ENCODE data around the gene TBC1D22A.

TBC1D22A gene

GRCh38 chr22:47123006-47123826, 360.8 kb downstream of the TBC1D22A start:
- no peak for DNase-seq (ENCODE audit: low spot score)

GRCh38 chr22:47123827-47124442, 361.5 kb downstream of the TBC1D22A start:
- no peak for DNase-seq (ENCODE audit: low spot score)

DNA sequence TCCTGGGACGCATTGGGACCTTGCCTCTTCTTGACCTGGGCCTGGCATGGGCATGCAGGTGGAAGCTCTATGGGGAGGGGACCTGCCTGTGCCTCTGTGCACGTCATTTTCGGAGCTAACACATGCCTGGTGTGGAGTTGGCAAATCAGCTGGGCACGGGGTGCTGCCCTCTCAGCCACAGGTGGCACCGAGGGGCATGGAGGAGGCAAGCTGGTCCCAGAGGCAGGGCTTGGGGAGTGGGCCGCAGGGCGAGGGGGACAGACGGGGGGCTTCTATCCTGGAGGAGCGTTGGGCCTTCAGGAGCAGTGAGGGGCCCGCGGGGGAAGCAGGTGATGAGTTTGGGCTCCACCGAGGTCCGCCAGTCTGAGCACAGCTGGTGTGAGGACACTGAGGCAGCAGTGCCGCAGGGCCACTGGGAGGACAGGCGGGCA, 362.0 kb downstream of the TBC1D22A start:
- DNase-seq (ENCODE audit: low spot score) = no peak

GRCh38 chr22:47124961-47125360, 362.5 kb downstream of the TBC1D22A start:
- DNase-seq (ENCODE audit: low spot score) = no peak

GRCh38 chr22:47125603-47126002, 363.2 kb downstream of the TBC1D22A start:
- no peak for DNase-seq (ENCODE audit: low spot score)

DNA sequence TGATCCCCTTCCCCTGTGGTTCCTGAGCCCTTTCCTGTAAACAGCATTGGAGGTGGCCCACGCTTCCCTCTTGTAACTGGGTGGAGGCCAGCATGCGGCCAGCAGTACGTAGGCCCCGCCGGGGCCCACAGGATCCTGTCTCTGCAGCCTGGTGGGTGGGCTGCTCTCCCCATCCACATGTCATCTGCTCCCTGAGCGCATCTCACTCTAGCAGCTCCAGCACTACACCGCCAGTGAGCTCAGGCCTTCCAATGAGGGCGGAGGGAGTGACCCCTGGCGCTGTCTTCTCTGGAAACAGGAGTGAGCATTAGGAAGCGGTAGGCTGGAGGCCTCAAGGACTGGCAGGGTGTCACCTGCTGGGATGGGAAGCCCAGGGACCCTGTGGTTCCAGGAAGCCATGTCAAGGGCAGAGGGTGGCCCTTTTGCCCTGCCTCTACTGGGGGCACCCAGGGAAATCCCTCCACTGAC, 363.9 kb downstream of the TBC1D22A start:
- no peak for DNase-seq (ENCODE audit: low spot score)

DNA sequence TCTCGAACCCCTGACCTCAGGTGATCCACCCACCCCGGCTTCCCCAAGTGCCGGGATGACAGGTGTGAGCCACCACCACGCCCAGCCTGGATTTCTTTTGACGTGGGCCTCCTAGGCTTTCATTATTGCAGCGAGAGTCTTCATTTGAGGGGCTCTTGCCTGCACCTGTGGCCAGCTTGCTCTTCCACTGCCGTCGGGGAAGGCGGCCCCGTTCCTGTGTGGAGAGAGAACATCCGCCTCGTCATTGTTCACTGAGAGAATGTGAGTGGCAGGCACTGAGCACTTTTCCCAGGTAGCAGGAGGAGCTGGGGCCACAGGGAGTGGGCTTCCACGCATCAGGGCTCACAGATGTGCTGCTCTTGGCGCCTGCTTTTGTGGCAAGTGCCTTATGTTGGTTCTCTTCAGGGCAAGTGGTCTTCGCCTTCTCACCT, 365.0 kb downstream of the TBC1D22A start:
- DNase-seq (ENCODE audit: low spot score) = no peak

DNA sequence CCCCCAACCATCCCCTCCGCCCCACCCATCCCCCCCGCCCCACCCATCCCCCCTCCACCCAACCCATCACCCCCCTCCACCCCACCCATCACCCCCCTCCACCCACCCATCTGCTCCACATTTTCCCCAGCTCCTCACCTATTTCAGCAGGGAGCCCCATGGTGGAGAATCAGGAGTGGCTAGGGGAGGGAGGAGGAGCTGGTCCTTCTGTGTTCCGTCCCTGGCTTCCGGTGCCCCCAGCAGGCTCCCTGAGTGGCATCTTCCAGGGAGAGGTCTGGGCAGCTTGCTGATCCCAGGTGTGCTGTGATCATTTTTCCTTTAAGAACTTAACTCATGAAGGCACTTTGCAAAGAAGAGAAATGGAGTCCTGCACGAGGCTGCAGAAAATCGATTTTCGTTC, 365.8 kb downstream of the TBC1D22A start:
- no peak for DNase-seq (ENCODE audit: low spot score)

DNA sequence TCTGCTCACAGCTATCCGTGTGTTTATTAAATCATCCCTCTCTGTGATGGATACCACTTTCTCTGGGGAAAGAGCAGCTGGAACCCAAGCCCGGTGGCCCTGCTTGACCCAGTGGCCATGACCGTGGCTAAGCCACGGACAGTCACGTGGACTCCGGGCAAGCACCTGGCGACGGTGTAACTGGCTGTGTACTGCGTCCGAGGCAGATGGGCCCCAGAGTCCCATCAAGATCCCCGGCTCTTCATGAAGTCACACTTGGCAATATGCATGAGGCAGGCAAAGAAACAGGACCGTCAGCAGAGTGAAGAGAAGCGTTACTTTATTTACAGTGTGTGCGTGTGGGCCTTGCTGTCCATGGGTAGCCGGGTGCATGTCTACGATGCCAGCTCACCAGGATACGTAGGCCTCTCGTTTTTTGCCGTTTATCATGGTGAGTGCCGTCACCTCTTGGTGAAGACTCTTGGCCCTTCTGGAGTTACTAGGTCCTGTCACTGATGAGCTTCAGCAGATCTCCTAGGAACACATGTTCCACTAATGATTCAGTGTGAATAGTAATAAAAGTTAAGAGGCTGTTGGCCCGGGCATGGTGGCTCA, 366.3 kb downstream of the TBC1D22A start:
- DNase-seq (ENCODE audit: low spot score) = no peak

DNA sequence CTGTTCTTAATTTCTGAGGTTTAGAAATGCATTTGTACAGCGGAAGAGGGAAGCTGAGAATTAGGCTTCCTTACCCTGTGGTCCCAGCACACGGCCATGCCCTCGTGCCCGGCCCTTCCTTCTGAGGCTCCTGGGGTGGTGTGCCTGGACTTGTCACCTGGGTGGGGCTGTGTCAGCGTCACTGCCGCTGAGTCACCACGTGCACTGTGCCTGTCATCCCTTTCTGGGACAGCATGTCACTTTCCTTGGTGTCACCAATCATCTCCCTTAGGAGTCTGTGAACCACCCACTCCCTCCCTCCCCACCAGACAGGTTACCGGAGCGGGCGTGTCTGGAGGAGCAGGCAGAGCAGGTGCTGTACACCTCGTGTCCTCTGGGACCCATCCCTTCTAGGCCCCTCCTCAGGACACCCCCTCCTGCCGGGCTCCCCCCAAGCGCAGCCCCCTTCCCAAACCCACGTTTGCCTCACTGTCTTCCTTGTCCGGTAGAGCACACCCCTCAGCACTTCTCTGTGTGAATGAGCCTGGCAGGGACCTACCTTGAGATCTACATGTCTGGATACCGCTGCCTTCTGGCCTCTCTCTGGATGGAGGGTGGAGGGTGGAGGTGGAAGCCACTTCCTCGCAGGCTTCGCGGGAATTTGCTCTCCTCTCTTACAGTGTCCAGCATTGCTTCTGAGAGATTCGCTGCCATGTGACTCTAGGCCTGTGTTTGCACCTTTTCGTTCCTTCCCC, 367.6 kb downstream of the TBC1D22A start:
- no peak for DNase-seq (ENCODE audit: low spot score)

GRCh38 chr22:47130883-47131631, 368.6 kb downstream of the TBC1D22A start:
- DNase-seq (ENCODE audit: low spot score) = peak; percentile 70

DNA sequence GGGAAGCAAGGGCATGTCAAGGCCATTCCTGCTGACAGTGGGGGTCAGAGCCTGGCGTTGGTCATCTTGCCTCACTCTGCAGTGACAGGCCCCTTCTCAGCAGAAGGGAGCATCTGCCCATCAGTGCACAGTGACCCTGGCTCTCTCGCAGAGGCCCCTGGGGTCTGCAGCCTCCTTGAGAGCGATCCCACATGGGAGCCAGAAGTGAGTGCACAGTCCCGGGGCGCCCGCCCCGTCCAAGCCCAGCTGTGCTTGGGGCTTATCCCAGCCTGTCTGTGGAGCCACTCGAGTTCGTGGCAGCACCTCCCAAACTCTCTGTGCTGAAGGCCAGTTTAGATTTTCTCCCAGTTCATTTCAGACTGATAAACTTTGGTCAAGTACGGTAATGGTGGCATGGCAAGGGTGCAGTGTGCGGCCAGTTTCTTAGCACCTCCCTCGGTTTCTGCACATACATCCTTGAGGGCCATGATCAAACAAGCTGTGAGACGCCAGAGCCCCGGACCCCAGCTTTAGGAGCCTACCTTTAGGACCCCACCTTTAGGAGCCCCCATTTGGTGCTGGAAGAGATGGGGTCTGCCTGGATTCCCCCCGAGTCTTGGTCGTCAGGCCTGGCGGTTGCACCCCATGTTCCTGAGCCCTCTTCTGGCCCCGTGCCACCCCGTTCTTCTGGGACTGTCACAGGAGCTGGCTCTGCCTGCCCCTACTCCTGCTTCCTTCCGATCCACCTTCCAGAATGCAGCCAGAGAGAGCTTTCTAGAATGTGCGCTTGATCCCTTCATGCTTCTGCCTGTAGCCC, 369.4 kb downstream of the TBC1D22A start:
- no peak for DNase-seq (ENCODE audit: low spot score)

GRCh38 chr22:47132428-47132825, 370.0 kb downstream of the TBC1D22A start:
- no peak for DNase-seq (ENCODE audit: low spot score)

GRCh38 chr22:47133061-47133969, 370.9 kb downstream of the TBC1D22A start:
- DNase-seq (ENCODE audit: low spot score) = no peak

DNA sequence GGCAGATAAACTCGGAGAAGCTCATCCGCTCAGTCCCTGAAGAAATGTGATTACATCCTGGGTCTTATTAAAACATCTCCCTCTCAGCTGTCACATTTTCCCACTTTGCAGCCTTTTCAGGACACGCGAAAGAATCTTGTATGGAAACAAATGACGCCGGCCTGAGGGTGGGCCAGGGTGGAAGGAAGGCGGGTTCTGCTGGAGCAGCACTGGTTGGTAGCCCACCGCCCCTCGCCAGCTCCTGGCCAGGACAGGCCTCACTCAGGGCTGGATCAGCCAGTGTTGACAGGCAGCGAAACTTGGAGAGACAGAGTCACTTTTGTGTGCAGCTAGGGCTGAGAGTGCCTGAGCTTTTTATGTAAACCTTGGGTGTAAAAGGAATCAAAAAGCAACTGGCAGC, 371.8 kb downstream of the TBC1D22A start:
- no peak for DNase-seq (ENCODE audit: low spot score)

DNA sequence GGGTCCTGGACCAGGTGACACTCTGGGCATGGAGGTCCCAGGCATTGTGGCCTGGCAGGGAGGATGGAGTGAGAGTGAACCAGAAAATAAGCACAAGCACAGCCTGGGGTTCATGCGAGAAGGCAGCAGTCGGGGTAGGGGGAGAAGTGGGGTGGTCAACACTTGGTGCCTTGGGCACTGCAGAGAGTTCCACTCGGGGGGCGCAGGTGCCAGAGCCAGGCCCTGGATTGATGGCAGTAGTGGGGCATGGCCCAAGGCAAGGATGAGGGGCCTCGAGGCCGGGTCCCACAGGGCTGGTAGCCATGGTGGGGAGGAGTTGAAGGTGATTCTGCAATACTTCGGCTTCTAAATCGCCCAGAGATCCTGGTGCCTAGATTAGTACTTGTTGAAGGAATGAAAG, 372.9 kb downstream of the TBC1D22A start:
- DNase-seq (ENCODE audit: low spot score) = no peak

- DNase-seq (ENCODE audit: low spot score) = no peak
These were observed 373.6 kb downstream of the TBC1D22A start for GRCh38 chr22:47136050-47136449.

- DNase-seq (ENCODE audit: low spot score) = no peak
These were observed 374.2 kb downstream of the TBC1D22A start for GRCh38 chr22:47136671-47137070.

GRCh38 chr22:47139013-47139789, 376.8 kb downstream of the TBC1D22A start:
- no peak for DNase-seq (ENCODE audit: low spot score)
